Lower leg skin (tissue), 4 donors: ENCODE measurements around the gene NSMF. TPM values are rescaled to one million over a fixed set of nuclear protein-coding genes. Genes with fewer than 3 reads are reported as not detected.
A peak's percentile ranks its signal among the peaks of the same experiment; 100 is the strongest.

Source experiments
- DNase-seq, 2 donors: peaks; one replicate each; pipeline ENCODE4 v3.0.0-alpha.2; 2019; ENCODE audit warnings: low spot score in 2 of 2
- H3K4me3 ChIP-seq: fragments of 200-600 bp; sonication (generic); 2 replicates; pipeline ENCODE4 v1.5.1; 2017; ENCODE audit warnings: mild to moderate bottlenecking, low read depth; ENCODE audit not compliant: poor library complexity, severe bottlenecking
- POLR2A ChIP-seq, 2 donors: fragments of 450-650 bp; IDR thresholded peaks; one replicate each; pipeline ENCODE4 v1.6.1; 2016 to 2017; ENCODE audit warnings: antibody characterized with exemption in 2 of 2, mild to moderate bottlenecking in 1 of 2, moderate library complexity in 1 of 2
- WGBS, 2 donors: methylation state at CpG; one replicate each; pipeline ENCODE4 v1.1.5; 2018; 5-methylcytosine and 5-hydroxymethylcytosine counted together
- intact Hi-C: fragments of 100-400 bp; cut with DNase I; formaldehyde crosslinking; loops from one replicate; pipeline ENCODE4 v1.15.0; 2023; ENCODE audit warnings: low total_unique reads
- total RNA-seq, 4 donors: library from RNA; depleted of rRNA; stranded (reverse); fragments of >200 nt; gene quantifications; one replicate each; pipeline ENCODE4 v1.1.0, GENCODE V29; 2016
- TF ChIP-seq, protein P1 (sequence below), 3 donors: fragments of 450-650 bp; IDR thresholded peaks; one replicate each; pipeline ENCODE4 v1.5.1; 2016; ENCODE audit warnings: antibody characterized with exemption in 3 of 3, mild to moderate bottlenecking in 3 of 3, moderate library complexity in 2 of 3

The NSMF gene
- total RNA-seq, 4 donors from 2014 or later: 18.6 to 41.8 (median 24.3) TPM

DNA sequence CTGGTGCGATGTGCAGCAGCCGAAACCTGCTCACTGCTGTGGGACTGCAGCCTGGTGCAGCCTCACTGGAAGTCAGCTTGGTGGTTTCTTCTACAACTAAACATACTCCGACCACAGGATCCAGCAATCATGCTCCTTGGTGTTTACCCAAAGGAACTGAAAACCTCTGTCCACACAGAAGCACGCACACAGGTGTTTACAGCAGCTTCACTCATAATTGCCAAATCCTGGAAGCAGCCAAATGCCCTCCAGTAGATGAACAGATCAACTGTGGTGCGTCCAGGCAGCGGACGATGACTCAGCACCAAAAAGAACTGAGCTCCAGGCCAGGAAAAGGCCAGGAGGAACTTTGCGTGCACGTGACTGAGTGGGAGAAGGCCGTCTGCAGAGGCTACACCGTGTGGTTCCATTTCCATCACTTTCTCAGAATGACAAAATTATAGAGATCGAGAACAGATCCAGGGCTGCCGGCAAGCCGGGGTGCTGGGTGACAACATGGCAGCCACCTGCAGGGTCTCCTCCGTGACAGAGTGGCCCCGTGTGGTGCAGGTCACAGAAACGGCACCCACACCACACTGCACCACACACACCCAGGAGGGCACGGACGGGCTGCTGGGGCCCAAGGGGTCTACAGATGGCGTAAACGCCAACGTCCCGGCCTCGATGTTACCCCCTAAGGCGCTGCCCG lies 23.1 kb upstream of the NSMF start:
- 69 to 76% methylated on average over 26 of the region's 26 CpGs for WGBS, 2 donors
- peak; percentile 68 to 88 for DNase-seq

DNA sequence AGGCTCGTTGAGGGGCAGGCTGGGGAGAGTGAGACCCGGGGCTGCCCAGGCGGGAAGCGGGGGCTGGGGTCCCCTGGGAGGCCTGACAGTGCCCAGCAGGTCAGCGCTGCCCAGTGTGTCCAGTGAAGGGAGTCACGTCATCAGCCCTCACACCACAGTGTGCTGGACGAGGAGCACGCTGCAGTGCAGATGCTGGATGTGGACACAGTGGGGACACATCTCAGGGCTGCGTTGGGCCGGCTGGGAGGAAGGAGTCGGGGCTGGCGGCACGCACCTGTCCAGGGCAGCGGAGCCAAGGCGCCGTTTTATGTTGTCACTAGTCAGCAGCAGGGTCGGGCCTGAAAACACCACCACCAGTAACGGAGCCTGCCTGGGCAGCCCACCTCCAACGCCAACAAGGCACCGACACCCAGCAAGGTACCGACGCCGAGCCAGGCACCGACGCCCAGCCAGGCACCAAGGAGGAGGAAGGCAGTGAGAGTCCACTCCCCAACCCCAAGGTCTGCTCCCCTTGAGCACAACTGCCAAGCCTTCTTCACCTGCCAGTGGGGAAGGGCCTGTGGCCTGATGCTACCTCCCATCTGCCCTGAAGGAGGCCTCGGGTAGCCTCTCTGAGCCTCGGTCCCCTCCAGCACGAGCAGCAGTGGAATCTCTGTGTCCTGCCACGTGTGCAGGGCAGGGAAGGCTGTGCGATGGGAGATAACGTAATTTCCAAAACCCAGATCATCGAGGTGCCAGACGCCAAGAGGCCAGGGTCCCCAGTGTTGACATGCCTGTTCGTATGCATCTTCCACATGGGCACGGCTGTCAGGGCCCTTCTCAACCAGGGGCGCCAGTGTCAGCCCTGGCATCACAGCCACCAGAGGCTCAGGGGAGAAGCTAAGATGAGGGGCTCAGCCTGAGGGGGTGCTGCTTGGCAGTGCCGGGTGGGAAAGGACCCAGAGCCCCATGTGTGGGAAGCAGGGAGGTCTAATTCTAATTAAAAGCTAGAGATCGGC lies 21.9 kb upstream of the NSMF start:
- TF ChIP-seq, protein P1, sequence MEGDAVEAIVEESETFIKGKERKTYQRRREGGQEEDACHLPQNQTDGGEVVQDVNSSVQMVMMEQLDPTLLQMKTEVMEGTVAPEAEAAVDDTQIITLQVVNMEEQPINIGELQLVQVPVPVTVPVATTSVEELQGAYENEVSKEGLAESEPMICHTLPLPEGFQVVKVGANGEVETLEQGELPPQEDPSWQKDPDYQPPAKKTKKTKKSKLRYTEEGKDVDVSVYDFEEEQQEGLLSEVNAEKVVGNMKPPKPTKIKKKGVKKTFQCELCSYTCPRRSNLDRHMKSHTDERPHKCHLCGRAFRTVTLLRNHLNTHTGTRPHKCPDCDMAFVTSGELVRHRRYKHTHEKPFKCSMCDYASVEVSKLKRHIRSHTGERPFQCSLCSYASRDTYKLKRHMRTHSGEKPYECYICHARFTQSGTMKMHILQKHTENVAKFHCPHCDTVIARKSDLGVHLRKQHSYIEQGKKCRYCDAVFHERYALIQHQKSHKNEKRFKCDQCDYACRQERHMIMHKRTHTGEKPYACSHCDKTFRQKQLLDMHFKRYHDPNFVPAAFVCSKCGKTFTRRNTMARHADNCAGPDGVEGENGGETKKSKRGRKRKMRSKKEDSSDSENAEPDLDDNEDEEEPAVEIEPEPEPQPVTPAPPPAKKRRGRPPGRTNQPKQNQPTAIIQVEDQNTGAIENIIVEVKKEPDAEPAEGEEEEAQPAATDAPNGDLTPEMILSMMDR (IDR thresholded peaks at IDR 0.05): no peak
- no peak for TF ChIP-seq POLR2A (IDR thresholded peaks at IDR 0.05)
- H3K4me3 ChIP-seq: no peak overlapping the region
- 90 to 91% methylated on average over 36 to 37 of the region's 38 CpGs for WGBS, 2 donors
- intact Hi-C loops: no loop called here
- no peak for DNase-seq

More for the DNA sequence above, 23.1 kb upstream of the NSMF start:
- no peak for TF ChIP-seq POLR2A (IDR thresholded peaks at IDR 0.05)
- TF ChIP-seq, protein P1 (IDR thresholded peaks at IDR 0.05): no peak
- intact Hi-C loops: no loop called here
- no peak overlapping the region for H3K4me3 ChIP-seq

DNA sequence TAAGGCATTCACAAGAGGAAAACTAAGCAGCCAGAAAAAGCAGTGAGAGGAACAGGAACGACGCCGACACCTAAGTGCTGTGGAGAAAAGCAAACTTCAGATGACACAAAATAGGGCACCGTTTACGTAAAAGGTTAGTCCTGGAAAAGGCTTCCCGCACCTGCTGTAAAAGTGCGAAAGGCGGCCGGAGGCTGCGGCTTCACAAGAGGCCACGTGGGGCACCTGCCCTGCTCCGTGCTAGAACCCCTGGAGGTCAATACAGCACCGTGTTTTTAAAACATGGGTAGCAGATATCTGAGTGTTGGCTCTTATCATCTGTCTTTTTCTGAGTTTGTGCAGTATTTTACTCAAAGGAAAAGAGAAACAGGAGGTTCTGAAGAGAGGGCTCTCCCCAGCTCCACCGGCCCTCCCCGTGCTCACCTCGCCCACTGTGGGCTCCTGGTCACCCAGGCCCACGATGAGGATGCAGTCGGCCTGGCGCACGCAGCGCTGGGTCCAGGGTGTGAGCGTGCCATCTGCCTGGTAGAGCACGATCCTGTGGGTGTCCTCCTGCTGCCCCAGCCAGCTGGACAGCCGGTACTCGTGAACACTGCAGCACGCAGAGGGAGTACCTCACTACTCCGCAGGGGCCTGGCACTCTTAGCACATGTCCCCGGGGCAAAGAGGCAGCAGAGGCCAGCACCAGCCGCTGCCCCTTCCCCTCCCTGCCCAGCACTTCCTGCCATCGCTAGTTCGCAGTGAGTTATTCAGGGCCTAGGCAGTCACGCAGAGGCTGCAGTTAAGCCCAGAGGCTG lies 21.0 kb upstream of the NSMF start:
- TF ChIP-seq, protein P1 (IDR thresholded peaks at IDR 0.05): no peak
- TF ChIP-seq POLR2A (IDR thresholded peaks at IDR 0.05): no peak
- 87 to 91% methylated on average over 31 to 32 of the region's 32 CpGs for WGBS, 2 donors
- DNase-seq: no peak
- intact Hi-C loops: no loop called here
- no peak overlapping the region for H3K4me3 ChIP-seq

DNA sequence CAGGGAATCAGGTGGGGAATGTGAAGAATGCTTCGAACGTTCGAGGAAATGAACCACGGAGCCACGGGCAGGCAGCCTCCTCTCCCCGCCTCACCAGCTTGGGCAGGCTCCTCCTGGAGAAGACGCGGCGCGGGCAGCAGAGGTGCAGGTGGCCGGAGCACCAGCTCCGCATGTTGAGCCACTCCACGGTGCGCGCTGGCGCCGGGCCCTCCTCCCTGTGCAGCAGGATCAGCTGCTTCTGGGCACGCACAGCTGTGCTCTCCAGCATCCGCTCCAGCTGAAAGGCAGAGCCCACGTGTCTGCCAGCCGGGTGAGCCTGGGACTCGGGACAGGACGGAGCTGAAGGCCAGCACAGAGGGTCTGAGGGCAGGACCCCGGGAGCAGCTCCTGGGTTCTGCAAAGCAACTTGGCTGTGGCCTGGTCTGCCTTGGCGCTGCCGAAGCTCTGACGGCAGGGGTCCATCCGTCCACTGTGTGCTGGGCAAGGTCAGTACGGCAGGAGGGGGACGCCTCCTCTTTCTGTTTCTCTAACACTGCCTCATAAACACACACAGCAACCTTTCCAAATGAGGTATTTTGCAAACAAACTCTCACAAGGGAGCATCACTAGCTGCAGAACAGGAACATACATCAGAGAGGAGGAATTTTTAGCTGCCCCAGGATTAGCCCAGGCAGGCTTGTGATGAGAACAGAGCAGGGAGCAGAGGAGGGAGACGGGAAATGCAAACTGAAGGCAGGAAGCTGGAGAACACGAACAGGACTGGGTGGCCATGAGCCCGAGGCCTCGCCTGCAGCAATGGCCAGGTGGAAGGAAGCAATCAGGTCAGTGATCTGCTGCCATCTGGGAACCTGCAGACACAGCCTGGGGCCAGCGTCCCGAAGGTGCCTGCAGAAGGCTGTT lies 20.1 kb upstream of the NSMF start:
- no peak overlapping the region for H3K4me3 ChIP-seq
- intact Hi-C loops: no loop called here
- TF ChIP-seq POLR2A (IDR thresholded peaks at IDR 0.05): no peak
- TF ChIP-seq, protein P1 (IDR thresholded peaks at IDR 0.05): no peak
- 53 to 65% methylated on average over 31 to 34 of the region's 36 CpGs for whole genome bisulfite sequencing, 2 donors
- peak in 1 of 2 donors; percentile 87 for DNase-seq

DNA sequence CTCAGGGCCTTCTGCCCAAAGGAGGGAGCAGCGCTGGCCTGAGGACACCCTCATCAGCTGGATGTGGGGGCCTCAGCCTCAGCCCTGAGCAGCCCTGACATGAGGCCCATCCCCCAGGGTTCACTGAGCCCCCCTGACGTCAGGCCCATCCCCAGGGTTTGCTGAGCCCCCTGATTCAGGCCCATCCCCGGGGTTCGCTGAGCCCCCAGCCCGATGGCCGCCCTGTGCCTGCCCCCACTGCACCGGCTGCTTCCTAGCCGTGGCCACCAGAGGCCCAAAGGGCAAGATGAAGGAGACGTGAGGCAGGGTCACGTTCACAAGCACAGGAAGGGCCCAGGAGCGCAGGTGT lies 19.5 kb upstream of the NSMF start:
- TF ChIP-seq POLR2A (IDR thresholded peaks at IDR 0.05): no peak
- TF ChIP-seq, protein P1 (IDR thresholded peaks at IDR 0.05): no peak
- no peak for DNase-seq
- 75 to 84% methylated on average over 11 of the region's 11 CpGs for WGBS, 2 donors
- no peak overlapping the region for H3K4me3 ChIP-seq
- intact Hi-C loops: no loop called here
